GM19468 (cell line): ENCODE results near the gene PER2.

ENCODE experiments used
- ATAC-seq: cut with Tn5 transposase; IDR thresholded peaks from one replicate; pipeline ENCODE4 v1.9.1; 2021; ENCODE audit warnings: mild to moderate bottlenecking, moderate library complexity, moderate number of reproducible peaks; ENCODE audit not compliant: unreplicated experiment; ENCODE audit errors: extremely low read depth

PER2 gene

GRCh38 chr2:238236571-238236970 lies 51.8 kb downstream of the PER2 start:
- ATAC-seq, result no peak

GRCh38 chr2:238235856-238236255 lies 52.6 kb downstream of the PER2 start:
- no peak for ATAC-seq

- no peak for ATAC-seq
Observed at GRCh38 chr2:238235331-238235732, 53.1 kb downstream of the PER2 start.

GRCh38 chr2:238233625-238234024 lies 54.8 kb downstream of the PER2 start:
- ATAC-seq, result no peak

GRCh38 chr2:238231809-238232208 lies 56.6 kb downstream of the PER2 start:
- ATAC-seq, result no peak

- ATAC-seq, result no peak
Observed at GRCh38 chr2:238231251-238231793, 57.1 kb downstream of the PER2 start.

- no peak for ATAC-seq
Observed at GRCh38 chr2:238230699-238231098, 57.7 kb downstream of the PER2 start.

GRCh38 chr2:238228700-238229099 lies 59.7 kb downstream of the PER2 start:
- no peak for ATAC-seq

- ATAC-seq, result no peak
Observed at GRCh38 chr2:238227587-238228032, 60.8 kb downstream of the PER2 start.

GRCh38 chr2:238226698-238227586 lies 61.5 kb downstream of the PER2 start:
- no peak for ATAC-seq

GRCh38 chr2:238225911-238226697 lies 62.3 kb downstream of the PER2 start:
- no peak for ATAC-seq

GRCh38 chr2:238225121-238225520 lies 63.3 kb downstream of the PER2 start:
- ATAC-seq, result no peak

GRCh38 chr2:238224356-238225035 lies 63.9 kb downstream of the PER2 start:
- no peak for ATAC-seq

GRCh38 chr2:238220892-238221521 lies 67.4 kb downstream of the PER2 start:
- no peak for ATAC-seq

GRCh38 chr2:238220274-238220891 lies 68.0 kb downstream of the PER2 start:
- ATAC-seq, result no peak

- no peak for ATAC-seq
Observed at GRCh38 chr2:238216651-238217184, 71.7 kb downstream of the PER2 start.

GRCh38 chr2:238207006-238207405 lies 81.4 kb downstream of the PER2 start:
- ATAC-seq, result no peak

GRCh38 chr2:238203973-238204683 lies 84.3 kb downstream of the PER2 start:
- ATAC-seq, result no peak
